Osteocyte (in vitro differentiated cells): ENCODE measurements around the gene C1orf50. TPM values are rescaled to one million over a fixed set of nuclear protein-coding genes. Genes with fewer than 3 reads are reported as not detected.

Experiments
- DNase-seq: peaks from one replicate; pipeline ENCODE4 v3.0.0; 2021; ENCODE audit warnings: mixed read lengths; ENCODE audit not compliant: unreplicated experiment; ENCODE audit errors: extremely low spot score
- H3K27ac Mint-ChIP-seq: one replicate; pipeline ENCODE4 v1.8.0; 2021; ENCODE audit warnings: mild to moderate bottlenecking, mixed read lengths; ENCODE audit not compliant: unreplicated experiment
- H3K27me3 Mint-ChIP-seq: one replicate; pipeline ENCODE4 v1.8.0; 2021; ENCODE audit warnings: mixed read lengths; ENCODE audit not compliant: unreplicated experiment
- H3K36me3 Mint-ChIP-seq: one replicate; pipeline ENCODE4 v1.8.0; 2021; ENCODE audit warnings: mixed read lengths; ENCODE audit not compliant: unreplicated experiment
- H3K4me1 Mint-ChIP-seq: one replicate; pipeline ENCODE4 v1.8.0; 2021; ENCODE audit warnings: mixed read lengths; ENCODE audit not compliant: unreplicated experiment
- H3K4me3 Mint-ChIP-seq: one replicate; pipeline ENCODE4 v1.8.0; 2021; ENCODE audit warnings: mild to moderate bottlenecking, moderate library complexity, mixed read lengths; ENCODE audit not compliant: unreplicated experiment
- H3K9me3 Mint-ChIP-seq: one replicate; pipeline ENCODE4 v1.8.0; 2021; ENCODE audit warnings: mixed read lengths; ENCODE audit not compliant: unreplicated experiment
- total RNA-seq: library from RNA; stranded (reverse); gene quantifications from 2 replicates; pipeline ENCODE4 v1.2.1, GENCODE V29; 2021
- TF ChIP-seq, protein P1 (sequence below): fragments of 200-600 bp; sonication (generic); IDR thresholded peaks from 2 replicates; pipeline ENCODE4 v1.5.0; 2021; ENCODE audit warnings: antibody characterized with exemption, mild to moderate bottlenecking, moderate library complexity

Gene C1orf50
- total RNA-seq, 1 donor from 2014 or later: 5.6 TPM

DNA sequence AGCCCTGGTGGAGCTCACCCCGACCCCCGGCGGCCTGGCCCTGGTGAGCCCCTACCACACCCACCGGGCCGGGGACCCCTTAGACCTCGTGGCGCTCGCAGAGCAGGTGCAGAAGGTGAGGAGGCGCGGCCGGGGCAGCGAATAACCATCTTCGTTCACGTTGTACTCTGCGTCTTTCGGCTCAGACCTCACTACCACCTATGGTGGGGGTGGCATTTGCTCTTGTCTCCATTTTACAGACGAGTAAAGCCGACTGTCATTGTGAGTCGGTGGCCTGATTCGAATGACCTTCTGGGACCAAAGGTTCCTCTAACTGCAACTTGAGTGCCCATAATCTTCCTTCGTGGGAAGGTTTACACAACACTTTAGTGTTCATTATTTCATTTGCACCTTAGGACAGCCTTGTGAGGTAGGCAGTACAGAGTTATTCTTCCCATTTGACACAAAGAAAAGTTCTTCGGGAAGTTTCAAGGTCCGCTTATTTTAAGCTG, 506 bp downstream of the C1orf50 start:
- Mint-ChIP-seq H3K4me1 (peaks cover 27% of the 10 kb centered on the region), H3K27ac (peak overlapping the region; percentile 85), H3K27me3 (no peaks in the 10 kb centered on the region), H3K9me3 (no peaks in the 10 kb centered on the region), H3K4me3 (no peak overlapping the region), H3K36me3 (peaks cover 9% of the 10 kb centered on the region)
- TF ChIP-seq, protein P1, sequence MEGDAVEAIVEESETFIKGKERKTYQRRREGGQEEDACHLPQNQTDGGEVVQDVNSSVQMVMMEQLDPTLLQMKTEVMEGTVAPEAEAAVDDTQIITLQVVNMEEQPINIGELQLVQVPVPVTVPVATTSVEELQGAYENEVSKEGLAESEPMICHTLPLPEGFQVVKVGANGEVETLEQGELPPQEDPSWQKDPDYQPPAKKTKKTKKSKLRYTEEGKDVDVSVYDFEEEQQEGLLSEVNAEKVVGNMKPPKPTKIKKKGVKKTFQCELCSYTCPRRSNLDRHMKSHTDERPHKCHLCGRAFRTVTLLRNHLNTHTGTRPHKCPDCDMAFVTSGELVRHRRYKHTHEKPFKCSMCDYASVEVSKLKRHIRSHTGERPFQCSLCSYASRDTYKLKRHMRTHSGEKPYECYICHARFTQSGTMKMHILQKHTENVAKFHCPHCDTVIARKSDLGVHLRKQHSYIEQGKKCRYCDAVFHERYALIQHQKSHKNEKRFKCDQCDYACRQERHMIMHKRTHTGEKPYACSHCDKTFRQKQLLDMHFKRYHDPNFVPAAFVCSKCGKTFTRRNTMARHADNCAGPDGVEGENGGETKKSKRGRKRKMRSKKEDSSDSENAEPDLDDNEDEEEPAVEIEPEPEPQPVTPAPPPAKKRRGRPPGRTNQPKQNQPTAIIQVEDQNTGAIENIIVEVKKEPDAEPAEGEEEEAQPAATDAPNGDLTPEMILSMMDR: no peak
- no peak for DNase-seq

DNA sequence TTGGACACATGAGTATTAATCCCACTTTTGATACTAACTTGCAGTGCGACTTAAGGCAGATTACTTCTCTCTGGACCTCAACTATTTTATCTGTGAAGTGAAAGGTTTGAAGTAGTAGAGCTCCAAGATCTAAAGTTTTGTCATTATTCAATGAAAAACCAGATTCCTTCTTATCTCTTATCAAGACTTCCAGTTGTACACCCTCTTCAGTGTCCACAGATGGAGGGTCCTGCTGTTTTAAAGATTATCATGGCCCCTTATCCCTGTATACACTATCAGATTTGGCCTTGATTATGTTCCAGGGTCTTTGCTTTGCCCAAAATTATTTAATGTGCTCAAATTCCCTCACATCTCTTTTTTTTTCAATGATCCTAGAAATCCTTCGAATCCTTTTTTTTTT, 1.1 kb downstream of the C1orf50 start:
- Mint-ChIP-seq H3K27ac (peak overlapping the region; percentile 85), H3K36me3 (peaks cover 9% of the 10 kb centered on the region), H3K9me3 (no peaks in the 10 kb centered on the region), H3K4me3 (no peak overlapping the region), H3K27me3 (no peaks in the 10 kb centered on the region), H3K4me1 (peaks cover 27% of the 10 kb centered on the region)
- no peak for DNase-seq
- TF ChIP-seq, protein P1: no peak

DNA sequence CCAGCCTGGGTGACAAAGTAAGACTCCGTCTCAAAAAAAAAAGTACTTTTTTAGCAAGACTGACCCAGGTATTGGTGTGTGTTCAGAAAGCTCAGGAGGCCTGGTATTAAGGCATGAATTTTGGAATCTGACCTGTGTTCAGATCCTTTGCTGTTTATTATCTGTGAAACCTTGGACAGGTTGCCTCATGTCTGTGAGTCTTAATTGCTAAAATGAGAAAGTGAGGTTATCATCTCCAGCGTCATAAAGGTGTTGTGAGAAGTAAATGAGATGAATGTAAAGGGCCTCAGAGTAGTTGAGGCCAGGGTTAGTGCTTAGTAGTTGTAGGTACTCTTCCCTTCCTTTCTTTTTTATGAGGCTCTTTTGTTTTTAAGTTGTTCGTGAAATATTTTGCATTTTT, 2.8 kb downstream of the C1orf50 start:
- Mint-ChIP-seq H3K4me3 (peak overlapping the region; percentile 30), H3K36me3 (peaks cover 14% of the 10 kb centered on the region), H3K9me3 (no peaks in the 10 kb centered on the region), H3K27ac (no peak overlapping the region), H3K27me3 (no peaks in the 10 kb centered on the region), H3K4me1 (peaks cover 23% of the 10 kb centered on the region)
- no peak for DNase-seq
- TF ChIP-seq, protein P1: no peak

DNA sequence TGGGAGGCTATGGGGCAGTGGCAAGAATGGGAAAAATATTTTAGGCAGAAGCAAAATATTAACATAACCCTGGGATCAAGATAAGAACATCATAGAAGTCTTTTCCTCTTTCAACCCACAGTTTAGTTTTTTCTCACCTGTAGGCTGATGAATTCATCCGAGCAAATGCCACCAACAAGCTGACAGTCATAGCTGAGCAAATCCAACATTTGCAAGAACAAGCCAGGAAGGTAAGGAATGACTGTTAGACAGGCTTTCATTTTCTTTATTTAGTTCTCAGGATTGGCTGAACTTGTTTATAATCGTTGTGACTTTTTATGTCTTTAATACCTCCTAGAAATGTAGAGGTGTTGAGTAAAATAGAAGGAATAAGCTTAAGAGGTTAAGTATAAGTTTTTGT, 6.4 kb downstream of the C1orf50 start:
- TF ChIP-seq, protein P1: no peak
- Mint-ChIP-seq H3K9me3 (no peaks in the 10 kb centered on the region), H3K27ac (no peak overlapping the region), H3K36me3 (peaks cover 41% of the 10 kb centered on the region), H3K4me1 (peaks cover 15% of the 10 kb centered on the region), H3K4me3 (no peak overlapping the region), H3K27me3 (no peaks in the 10 kb centered on the region)
- no peak for DNase-seq

DNA sequence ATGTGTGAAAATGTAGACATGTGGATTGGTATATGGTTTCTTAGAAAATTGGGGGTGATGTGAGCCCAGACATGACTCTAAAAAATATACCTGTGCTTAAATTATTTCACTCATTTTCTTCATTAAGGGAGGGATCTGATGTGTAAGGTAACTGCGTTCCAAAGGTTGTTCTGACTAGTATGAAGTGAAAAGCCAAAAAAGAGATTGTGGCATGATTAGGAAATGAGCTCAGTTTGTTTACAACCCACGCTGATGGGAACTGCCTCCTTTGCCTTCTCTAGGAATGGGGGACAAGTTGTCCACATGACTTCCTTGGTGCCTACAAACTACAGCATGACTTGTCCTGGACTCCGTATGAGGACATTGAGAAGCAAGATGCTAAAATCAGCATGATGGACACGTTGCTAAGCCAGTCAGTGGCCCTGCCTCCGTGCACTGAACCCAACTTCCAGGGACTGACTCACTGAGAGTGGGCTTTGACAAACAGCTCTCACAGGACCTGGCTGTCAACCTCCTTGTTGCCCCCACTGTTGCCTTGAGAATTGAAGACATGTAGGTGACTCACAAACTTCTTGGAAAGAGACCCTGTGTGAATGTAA, 8.0 kb downstream of the C1orf50 start:
- no peak for DNase-seq
- H3K27me3 Mint-ChIP-seq: no peaks in the 10 kb centered on the region
- TF ChIP-seq, protein P1: no peak
- H3K9me3 Mint-ChIP-seq: no peaks in the 10 kb centered on the region
- H3K4me3 Mint-ChIP-seq: no peak overlapping the region
- H3K36me3 Mint-ChIP-seq: peaks cover 41% of the 10 kb centered on the region
- peaks cover 9% of the 10 kb centered on the region for H3K4me1 Mint-ChIP-seq
- H3K27ac Mint-ChIP-seq: no peak overlapping the region
